HEK293 (cell line): ENCODE data around the gene EMCN.

Source experiments
- CTCF ChIA-PET: fragments of 350-600 bp; formaldehyde crosslinking; extraction: SDS; loops from one replicate; lab custom pipeline; 2021; ENCODE audit warnings: antibody characterized with exemption; lab: Yijun Ruan, JAX
- POLR2A ChIA-PET: fragments of 300-600 bp; formaldehyde crosslinking; extraction: SDS; loops from one replicate; lab custom pipeline; 2020; ENCODE audit warnings: antibody characterized with exemption, inconsistent platforms; lab: Yijun Ruan, JAX
- H3K27ac ChIP-seq: fragments of 200-500 bp; sonication (Bioruptor generic); 2 replicates; pipeline ENCODE4 v1.5.1; 2014; ENCODE audit warnings: low read depth, low read length, control low read depth, inconsistent platforms; ENCODE audit errors: extremely low read depth
- H3K36me3 ChIP-seq, 2 experiments: fragments of 200-500 bp in 1 of 2; sonication (Bioruptor generic) in 1 of 2; 1 replicate in 1 of 2; 2 replicates in 1 of 2; pipeline ENCODE4 v1.5.1; 2014 to 2017; ENCODE audit warnings: inconsistent platforms in 2 of 2, low read length in 2 of 2; ENCODE audit not compliant: control insufficient read depth in 2 of 2, insufficient read depth in 1 of 2
- H3K4me1 ChIP-seq: fragments of 200-500 bp; sonication (Bioruptor generic); 2 replicates; pipeline ENCODE4 v1.5.1; 2014; ENCODE audit warnings: mild to moderate bottlenecking, low read length, inconsistent platforms; ENCODE audit not compliant: control insufficient read depth, insufficient read depth
- H3K4me3 ChIP-seq: 2 replicates; pipeline ENCODE4 v1.5.1; 2011; ENCODE audit warnings: low read depth, mild to moderate bottlenecking, control low read depth, low read length, moderate library complexity
- H3K9me3 ChIP-seq: fragments of 200-500 bp; sonication (Bioruptor generic); 2 replicates; pipeline ENCODE4 v1.5.1; 2014; ENCODE audit warnings: low read depth, low read length, inconsistent platforms; ENCODE audit not compliant: control insufficient read depth, insufficient read depth
- GLI4 ChIP-seq: fragments of 450-650 bp; formaldehyde crosslinking; IDR thresholded peaks from 2 replicates; pipeline ENCODE4 v1.5.1; 2016; ENCODE audit warnings: missing biosample characterization, missing genetic modification characterization
- IKZF3 ChIP-seq: fragments of 450-650 bp; IDR thresholded peaks from 2 replicates; pipeline ENCODE4 v1.5.0; 2018; ENCODE audit warnings: missing biosample characterization, mild to moderate bottlenecking, missing genetic modification characterization, moderate library complexity
- MYNN ChIP-seq: fragments of 450-650 bp; formaldehyde crosslinking; IDR thresholded peaks from 2 replicates; pipeline ENCODE4 v1.5.1; 2016; ENCODE audit warnings: missing biosample characterization, missing genetic modification characterization, borderline replicate concordance
- RBAK ChIP-seq: fragments of 450-650 bp; formaldehyde crosslinking; IDR thresholded peaks from 2 replicates; pipeline ENCODE4 v1.5.1; 2016; ENCODE audit warnings: missing biosample characterization, missing genetic modification characterization
- SP3 ChIP-seq: fragments of 450-650 bp; formaldehyde crosslinking; IDR thresholded peaks from 2 replicates; pipeline ENCODE4 v1.5.1; 2016; ENCODE audit warnings: missing biosample characterization, missing genetic modification characterization
- ZBTB48 ChIP-seq: fragments of 450-650 bp; formaldehyde crosslinking; IDR thresholded peaks from 2 replicates; pipeline ENCODE4 v1.5.1; 2016; ENCODE audit warnings: missing biosample characterization, missing genetic modification characterization
- ZBTB6 ChIP-seq: fragments of 450-650 bp; formaldehyde crosslinking; IDR thresholded peaks from 2 replicates; pipeline ENCODE4 v1.5.1; 2017; ENCODE audit warnings: missing biosample characterization, missing genetic modification characterization
- ZFHX2 ChIP-seq: fragments of 450-650 bp; formaldehyde crosslinking; conservative IDR thresholded peaks from 2 replicates; pipeline ENCODE4 v1.5.1; 2016; ENCODE audit warnings: missing biosample characterization, missing genetic modification characterization
- ZFP69B ChIP-seq: fragments of 450-650 bp; formaldehyde crosslinking; IDR thresholded peaks from 2 replicates; pipeline ENCODE4 v1.5.1; 2016; ENCODE audit warnings: missing biosample characterization, missing genetic modification characterization
- ZNF223 ChIP-seq: fragments of 450-650 bp; formaldehyde crosslinking; IDR thresholded peaks from 2 replicates; pipeline ENCODE4 v1.5.1; 2016; ENCODE audit warnings: missing biosample characterization, missing genetic modification characterization
- ZNF239 ChIP-seq: fragments of 450-650 bp; formaldehyde crosslinking; IDR thresholded peaks from 2 replicates; pipeline ENCODE4 v1.5.1; 2016; ENCODE audit warnings: missing biosample characterization, missing genetic modification characterization
- ZNF274 ChIP-seq, 2 experiments: fragments of 200-500 bp in 1 of 2; fragments of 450-650 bp in 1 of 2; sonication (Bioruptor generic) in 1 of 2; formaldehyde crosslinking in 1 of 2; IDR thresholded peaks; 2 replicates each; pipeline versions ENCODE4 v1.5.1 to v1.6.1; 2014 to 2016; ENCODE audit warnings: borderline replicate concordance in 1 of 2, inconsistent platforms in 1 of 2, low read length in 1 of 2, missing biosample characterization in 1 of 2, missing genetic modification characterization in 1 of 2
- ZNF324 ChIP-seq: fragments of 450-650 bp; formaldehyde crosslinking; IDR thresholded peaks from 2 replicates; pipeline ENCODE4 v1.5.1; 2016; ENCODE audit warnings: missing biosample characterization, missing genetic modification characterization
- ZNF521 ChIP-seq: fragments of 450-650 bp; formaldehyde crosslinking; IDR thresholded peaks from 2 replicates; pipeline ENCODE4 v1.5.1; 2017; ENCODE audit warnings: missing biosample characterization, mild to moderate bottlenecking, missing genetic modification characterization
- ZNF558 ChIP-seq: fragments of 450-650 bp; formaldehyde crosslinking; IDR thresholded peaks from 2 replicates; pipeline ENCODE4 v1.5.1; 2016; ENCODE audit warnings: missing biosample characterization, missing genetic modification characterization
- ZNF596 ChIP-seq: fragments of 450-650 bp; IDR thresholded peaks from 2 replicates; pipeline ENCODE4 v1.5.0; 2018; ENCODE audit warnings: missing biosample characterization, mild to moderate bottlenecking, missing genetic modification characterization, moderate library complexity
- ZNF645 ChIP-seq: fragments of 450-650 bp; formaldehyde crosslinking; IDR thresholded peaks from 2 replicates; pipeline ENCODE4; 2016; ENCODE audit warnings: missing biosample characterization, missing genetic modification characterization
- ZNF777 ChIP-seq: fragments of 450-650 bp; formaldehyde crosslinking; IDR thresholded peaks from 2 replicates; pipeline ENCODE4 v1.5.1; 2017; ENCODE audit warnings: missing biosample characterization, missing genetic modification characterization, borderline replicate concordance
- ZSCAN23 ChIP-seq: fragments of 450-650 bp; formaldehyde crosslinking; IDR thresholded peaks from 2 replicates; pipeline ENCODE4 v1.5.1; 2016; ENCODE audit warnings: missing biosample characterization, missing genetic modification characterization
- TF ChIP-seq, protein P1 (sequence below): fragments of 450-650 bp; formaldehyde crosslinking; IDR thresholded peaks from 2 replicates; pipeline ENCODE4 v1.5.1; 2017; ENCODE audit warnings: missing biosample characterization, missing genetic modification characterization
- TF ChIP-seq, protein P2 (sequence below): IDR thresholded peaks from 2 replicates; pipeline ENCODE4 v1.6.1; 2011; ENCODE audit warnings: mild to moderate bottlenecking, low read depth, low read length, borderline replicate concordance

Gene EMCN

GRCh38 chr4:100366213-100366612, 151.6 kb downstream of the EMCN start:
- H3K4me1 ChIP-seq: no peaks in the 10 kb centered on the region
- no peaks in the 10 kb centered on the region for H3K36me3 ChIP-seq
- ChIA-PET POLR2A (no interaction called here), CTCF (no interaction called here)
- no peaks in the 10 kb centered on the region for H3K9me3 ChIP-seq
- no peak overlapping the region for H3K27ac ChIP-seq
- TF ChIP-seq ZSCAN23 (tag by site-specific recombination) (no peak), SP3 (tag by site-specific recombination) (no peak)
- H3K4me3 ChIP-seq: no peak overlapping the region

DNA sequence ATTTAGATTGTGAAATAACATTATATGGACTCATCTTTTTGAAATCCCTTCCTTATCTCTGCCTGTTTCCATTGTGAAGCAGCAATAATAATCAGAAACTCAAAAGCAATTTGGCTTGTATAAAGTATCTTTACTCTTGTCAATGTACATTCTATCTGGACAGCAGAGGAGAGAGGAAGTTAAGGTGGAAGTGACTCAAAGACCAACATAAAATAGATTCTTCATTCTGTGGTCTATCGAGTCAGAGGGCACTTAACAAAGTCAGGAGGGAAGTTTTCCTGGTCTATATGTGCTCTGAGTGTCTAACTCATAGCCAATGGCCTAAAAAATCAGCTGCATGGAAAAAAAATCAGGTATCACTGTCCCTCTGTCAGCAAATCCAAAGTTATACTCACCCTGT, 155.5 kb downstream of the EMCN start:
- Histone ChIP-seq H3K36me3 (no peaks in the 10 kb centered on the region), H3K4me1 (no peaks in the 10 kb centered on the region), H3K4me3 (no peak overlapping the region), H3K27ac (no peak overlapping the region), H3K9me3 (no peaks in the 10 kb centered on the region)
- POLR2A ChIA-PET: no interaction called here
- CTCF ChIA-PET: no interaction called here
- TF ChIP-seq, protein P1, sequence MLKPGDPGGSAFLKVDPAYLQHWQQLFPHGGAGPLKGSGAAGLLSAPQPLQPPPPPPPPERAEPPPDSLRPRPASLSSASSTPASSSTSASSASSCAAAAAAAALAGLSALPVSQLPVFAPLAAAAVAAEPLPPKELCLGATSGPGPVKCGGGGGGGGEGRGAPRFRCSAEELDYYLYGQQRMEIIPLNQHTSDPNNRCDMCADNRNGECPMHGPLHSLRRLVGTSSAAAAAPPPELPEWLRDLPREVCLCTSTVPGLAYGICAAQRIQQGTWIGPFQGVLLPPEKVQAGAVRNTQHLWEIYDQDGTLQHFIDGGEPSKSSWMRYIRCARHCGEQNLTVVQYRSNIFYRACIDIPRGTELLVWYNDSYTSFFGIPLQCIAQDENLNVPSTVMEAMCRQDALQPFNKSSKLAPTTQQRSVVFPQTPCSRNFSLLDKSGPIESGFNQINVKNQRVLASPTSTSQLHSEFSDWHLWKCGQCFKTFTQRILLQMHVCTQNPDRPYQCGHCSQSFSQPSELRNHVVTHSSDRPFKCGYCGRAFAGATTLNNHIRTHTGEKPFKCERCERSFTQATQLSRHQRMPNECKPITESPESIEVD (tag by site-specific recombination): no peak
- TF ChIP-seq RBAK: no peak
- no peak for TF ChIP-seq ZNF324
- no peak for TF ChIP-seq ZFHX2
- TF ChIP-seq ZBTB48: no peak
- TF ChIP-seq ZNF521 (tag by site-specific recombination): no peak
- TF ChIP-seq ZBTB6: no peak
- no peak for TF ChIP-seq GLI4 (tag by site-specific recombination)
- TF ChIP-seq, protein P2, sequence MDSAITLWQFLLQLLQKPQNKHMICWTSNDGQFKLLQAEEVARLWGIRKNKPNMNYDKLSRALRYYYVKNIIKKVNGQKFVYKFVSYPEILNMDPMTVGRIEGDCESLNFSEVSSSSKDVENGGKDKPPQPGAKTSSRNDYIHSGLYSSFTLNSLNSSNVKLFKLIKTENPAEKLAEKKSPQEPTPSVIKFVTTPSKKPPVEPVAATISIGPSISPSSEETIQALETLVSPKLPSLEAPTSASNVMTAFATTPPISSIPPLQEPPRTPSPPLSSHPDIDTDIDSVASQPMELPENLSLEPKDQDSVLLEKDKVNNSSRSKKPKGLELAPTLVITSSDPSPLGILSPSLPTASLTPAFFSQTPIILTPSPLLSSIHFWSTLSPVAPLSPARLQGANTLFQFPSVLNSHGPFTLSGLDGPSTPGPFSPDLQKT: no peak
- no peak for TF ChIP-seq ZNF274 (IDR thresholded peaks at IDR 0.05; ENCODE audit: low read length)
- TF ChIP-seq ZNF274 (tag by site-specific recombination; IDR thresholded peaks at IDR 0.05; ENCODE audit: borderline replicate concordance): no peak
- no peak for TF ChIP-seq ZNF558
- TF ChIP-seq ZNF223 (tag by site-specific recombination): no peak
- no peak for TF ChIP-seq ZNF239 (tag by site-specific recombination)
- no peak for TF ChIP-seq ZNF777 (tag by site-specific recombination)
- no peak for TF ChIP-seq IKZF3 (tag by site-specific recombination)
- no peak for TF ChIP-seq MYNN
- TF ChIP-seq ZFP69B (tag by site-specific recombination): no peak
- no peak for TF ChIP-seq ZNF596 (tag by site-specific recombination)
- no peak for TF ChIP-seq ZNF645 (tag by site-specific recombination)
